HG03135 (cell line): ENCODE data around the gene BEND3.
"Not testable (repeated sequence)": the region's sequence is repeated elsewhere in the genome, so short reads cannot be mapped to it uniquely, and the experiment has no call there.

Experiments
- ATAC-seq: cut with Tn5 transposase; IDR thresholded peaks from one replicate; pipeline ENCODE4 v1.9.1; 2021; ENCODE audit warnings: mild to moderate bottlenecking, moderate library complexity; ENCODE audit not compliant: unreplicated experiment

The BEND3 gene

DNA sequence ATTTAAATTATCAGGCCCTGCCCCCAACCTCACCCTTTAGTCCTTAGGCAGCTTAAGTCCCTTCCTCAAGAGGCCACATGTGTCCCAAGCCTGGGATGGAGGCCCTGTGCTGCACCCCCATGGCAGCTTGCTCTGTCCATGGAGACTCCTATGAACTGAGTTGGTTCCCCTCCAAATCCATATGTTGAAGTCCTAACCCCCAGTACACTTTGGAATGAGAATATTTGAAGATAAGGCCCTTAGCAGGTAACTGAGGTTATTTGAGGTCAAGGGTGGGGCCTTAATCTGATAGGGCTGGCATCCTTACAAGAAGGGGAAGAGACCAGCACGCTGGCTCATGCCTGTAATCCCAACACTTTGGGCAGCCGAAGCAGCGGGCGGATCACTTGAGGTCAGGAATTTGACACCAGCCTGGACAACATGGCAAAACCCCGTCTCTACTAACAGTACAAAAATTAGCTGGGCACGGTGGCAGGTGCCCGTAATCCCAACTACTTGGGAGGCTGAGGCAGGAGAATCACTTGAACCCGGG, 6.7 kb upstream of the BEND3 start:
- ATAC-seq: no peak

DNA sequence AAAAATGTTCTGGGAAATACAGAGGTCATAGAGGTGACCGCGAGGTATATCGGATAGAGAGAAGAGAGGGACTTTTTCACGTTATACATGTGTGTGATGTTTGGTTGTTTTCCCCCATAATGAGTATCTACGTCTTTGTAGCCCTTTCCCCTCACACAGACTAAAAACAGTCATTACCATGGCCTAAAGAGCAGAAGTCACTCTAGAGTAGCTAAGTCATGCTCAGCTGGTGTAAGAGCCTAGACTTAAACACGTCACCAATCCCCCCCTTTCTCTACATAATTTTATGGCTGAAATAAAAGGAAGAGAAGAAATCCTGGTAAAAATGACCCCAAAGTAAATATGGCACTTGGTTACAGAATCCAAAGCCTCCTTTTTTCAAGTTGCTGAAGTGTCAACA, 6.0 kb upstream of the BEND3 start:
- ATAC-seq: no peak

DNA sequence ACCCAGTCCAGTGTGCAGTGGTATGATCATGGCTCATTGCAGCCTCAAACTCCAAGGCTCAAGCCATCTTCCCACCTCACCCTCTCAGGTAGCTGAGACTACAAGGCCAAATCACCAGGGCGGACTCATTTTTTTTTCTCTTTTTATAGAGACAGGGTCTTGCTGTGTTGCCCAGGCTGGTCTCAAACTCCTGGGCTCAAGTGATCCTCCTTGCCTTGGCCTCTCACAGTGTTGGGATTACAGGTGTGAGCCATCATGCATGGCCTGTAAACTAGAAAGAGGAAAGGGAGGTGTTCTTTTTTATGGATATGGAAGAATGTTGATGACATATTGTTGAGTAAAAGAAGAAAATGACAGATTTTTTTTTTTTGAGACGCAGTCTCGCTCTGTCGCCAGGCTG, 5.1 kb upstream of the BEND3 start:
- ATAC-seq: no peak

DNA sequence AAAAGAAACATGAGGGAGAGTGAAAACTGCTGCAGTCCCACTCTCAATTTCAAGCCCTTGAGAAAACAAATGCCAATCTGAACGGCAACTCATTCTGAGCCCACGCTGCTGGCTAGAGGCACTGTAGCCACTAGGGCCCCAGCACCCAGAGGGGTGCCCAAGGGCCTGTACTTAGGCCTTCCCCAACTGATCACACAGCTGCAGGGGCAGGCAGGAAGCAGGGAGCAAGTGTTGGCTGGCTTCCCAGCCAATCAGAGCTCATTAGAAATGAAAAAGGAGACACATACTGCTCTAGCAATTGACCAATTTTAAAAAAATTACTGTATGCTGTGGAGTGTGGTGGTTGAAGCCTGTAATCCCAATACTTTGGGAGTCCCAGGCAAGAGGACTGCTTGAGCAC, 3.7 kb upstream of the BEND3 start:
- no peak for ATAC-seq

DNA sequence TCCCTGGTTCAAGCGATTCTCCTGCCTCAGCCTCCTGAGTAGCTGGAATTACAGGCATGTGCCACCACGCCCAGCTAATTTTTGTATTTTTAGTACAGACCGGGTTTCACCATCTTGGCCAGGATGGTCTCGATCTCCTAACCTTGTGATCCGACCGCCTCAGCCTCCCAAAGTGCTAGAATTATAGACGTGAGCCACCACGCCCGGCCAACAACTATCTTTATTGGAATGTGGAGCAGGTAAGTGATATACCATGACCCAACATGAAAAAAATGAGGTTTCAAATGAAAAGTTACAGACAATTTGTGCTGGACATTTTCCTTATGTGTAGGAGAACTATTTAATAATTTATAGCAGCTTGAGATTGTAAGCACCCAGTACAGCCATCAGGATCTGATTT, 3.2 kb upstream of the BEND3 start:
- not testable (repeated sequence) for ATAC-seq

DNA sequence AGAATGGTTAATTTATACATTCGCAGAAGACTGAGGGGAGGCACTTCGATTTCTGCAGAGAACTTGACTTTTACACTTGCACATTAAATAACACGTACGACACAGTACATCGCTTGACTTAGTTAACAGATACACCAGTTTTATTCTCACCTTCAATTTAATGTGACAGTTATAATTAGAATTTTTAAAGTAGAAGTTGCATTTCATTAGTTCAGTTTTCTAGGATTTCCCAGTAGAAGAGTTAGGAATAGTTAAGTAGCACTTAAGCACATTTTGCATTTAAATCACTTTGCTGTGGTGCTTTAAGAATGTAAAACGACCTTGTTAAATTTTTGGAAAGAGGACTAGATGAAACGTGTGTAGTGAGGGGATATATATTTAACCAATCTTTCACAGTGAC, 1.6 kb upstream of the BEND3 start:
- ATAC-seq: no peak

DNA sequence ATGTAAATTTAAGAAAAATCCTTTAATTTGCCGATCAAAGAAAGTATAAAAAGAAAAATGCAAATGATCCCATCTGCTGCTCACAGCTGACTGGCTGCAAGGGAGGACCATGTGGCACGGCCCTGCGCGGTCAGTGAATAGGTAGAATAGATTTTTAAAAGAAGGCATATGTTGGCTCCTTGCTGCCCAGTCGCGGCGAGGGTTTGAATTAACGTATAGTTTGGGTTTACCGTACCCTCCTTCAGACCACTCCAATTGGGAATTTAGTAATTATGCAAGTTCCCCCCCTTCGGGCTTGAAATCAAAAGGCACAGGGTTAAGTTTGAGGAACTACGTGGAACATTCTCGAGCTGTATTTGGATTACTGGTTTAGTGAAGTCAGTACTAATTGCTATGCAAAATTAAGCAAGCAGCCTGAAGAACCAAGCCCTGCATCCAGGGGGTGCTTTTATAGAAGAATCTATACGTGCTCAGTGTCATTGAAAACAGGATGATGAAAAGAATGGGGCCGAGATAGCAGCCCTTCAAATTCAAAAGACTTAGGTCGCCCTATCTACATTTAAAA, 1.1 kb upstream of the BEND3 start:
- ATAC-seq: no peak

DNA sequence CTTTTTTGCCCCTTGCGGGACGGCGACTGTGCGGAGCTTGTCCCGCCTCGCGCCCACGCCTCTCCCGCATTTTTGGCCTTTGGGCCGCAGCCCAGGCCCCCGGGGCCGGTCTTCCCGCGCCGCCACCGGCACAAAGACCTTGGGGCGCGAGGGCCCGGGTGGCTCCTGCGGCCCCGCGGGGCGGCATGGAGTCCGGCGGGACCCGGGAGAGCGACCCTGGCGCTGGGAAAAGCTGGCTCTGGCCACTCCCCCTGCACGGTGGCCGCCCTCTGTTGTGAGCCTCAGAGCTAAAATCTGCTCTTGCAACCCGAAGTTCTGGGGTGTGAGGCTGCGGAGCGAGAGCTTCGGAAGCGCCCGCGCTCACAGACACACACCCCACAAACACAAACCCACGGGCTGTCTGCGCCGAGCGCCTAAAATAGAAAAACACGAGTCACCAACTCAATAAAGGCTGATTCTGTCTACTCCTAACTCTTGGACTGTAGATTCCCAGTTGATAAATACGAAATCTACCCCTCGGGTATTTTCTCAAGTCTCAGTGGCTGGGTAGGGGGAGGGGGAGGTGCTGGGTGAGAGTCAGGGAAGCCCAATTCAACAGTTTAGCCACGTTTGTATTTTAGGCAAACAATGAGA, 496 bp upstream of the BEND3 start:
- peak; percentile 30 for ATAC-seq

DNA sequence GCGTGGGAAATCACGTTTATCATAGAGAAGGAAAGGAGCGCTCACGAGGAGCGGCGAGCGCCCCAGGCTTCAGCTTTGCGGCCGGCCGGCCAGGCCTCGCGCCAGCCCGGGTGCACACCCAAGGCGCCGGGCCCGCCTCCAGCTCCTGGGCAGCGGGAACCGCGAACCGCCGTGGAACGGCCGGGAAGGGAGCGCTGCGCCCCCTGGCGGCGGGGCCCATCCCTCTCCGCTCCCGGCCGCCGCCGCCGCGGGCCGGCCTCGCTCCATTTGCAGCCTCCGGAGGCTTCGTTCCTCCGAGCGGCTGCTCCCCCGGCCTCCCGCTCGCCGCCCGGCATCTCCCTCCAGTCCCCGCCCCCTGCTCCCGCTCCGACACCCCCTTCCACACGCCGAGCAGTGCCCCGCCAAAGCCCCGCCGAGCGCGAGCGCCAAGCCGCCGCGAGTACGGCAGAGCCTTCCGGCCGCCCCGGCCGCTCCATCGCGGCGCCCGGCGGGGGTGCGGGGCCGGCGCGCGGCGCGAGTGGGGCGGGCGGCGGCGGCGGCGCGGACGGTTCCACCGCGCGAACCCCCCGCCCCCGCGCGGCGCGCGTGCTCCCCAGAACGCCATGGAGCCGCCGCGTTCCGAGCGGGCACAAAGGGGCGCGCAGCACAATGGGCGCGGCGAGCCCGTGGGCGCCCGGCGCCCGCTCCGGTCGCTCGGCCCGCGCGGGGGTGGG, 946 bp downstream of the BEND3 start:
- ATAC-seq: peak; percentile 54

DNA sequence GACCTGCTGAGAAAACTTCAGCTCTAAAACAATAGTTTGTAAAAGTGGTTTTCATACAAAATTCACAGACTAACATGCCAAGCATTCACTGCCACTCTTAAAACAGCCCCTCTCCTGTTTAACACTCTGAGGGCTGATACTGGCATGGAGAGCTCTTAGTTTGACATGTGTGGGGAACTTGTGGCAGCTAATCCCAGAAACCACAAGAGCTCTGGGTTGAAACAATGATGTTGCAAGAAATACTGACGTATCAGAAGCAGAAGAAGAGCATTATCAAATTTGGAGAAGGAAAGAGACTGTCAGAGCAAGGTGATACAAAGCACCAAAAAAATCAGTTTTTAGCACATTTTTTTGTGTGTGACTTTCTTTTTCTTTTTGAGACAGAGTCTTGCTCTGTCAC, 5.1 kb downstream of the BEND3 start:
- ATAC-seq: no peak

DNA sequence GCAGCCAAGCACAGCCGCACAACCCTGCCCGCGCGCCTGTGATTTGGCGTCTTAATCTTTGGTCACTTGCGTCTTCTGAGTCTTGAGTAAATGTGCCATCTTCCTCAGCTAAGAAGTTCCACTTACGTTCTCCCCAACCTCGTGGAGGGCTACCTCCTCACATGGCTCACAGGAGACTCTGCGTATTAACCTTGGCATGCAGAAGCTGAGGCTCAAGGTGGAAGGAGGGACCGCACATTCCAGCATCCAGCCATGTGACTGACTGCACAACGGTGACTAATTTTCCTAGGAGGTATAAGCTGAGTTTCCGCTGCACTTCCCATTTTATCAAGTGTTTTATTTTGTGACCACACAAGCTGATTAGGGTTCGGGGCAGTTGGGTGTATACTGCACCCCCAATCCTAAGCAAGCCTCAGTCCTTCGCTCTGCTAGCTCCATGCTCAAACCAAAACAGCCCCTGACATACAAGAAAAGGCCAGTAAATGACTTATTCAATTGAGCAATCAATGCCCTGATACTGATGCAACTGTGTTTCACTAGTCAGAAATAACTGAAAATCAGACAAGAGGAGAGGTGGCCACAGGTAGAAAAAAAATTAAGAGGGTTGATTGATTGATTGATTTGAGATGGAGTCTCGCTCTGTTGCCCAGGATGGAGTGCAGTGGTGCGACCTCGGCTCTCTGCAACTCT, 7.0 kb downstream of the BEND3 start:
- no peak for ATAC-seq

DNA sequence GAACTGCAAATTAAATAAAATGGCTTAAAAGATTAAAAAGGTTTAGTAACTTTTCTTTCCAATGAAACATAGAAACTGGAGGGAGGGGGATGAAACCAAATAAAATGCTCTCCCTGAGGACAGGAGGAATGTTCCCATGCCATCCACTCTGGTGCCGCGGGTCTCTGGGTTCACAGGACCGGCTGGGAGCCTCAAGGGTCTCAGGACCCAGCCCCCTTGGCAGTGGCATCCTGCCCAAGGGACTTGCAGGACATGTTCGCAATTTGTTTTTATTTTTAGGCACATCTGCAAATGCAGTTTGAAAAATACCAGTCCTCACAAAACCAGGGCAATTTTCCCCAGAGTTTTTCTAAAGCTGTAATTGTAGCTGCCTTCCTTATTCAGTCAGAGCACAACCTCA, 7.5 kb downstream of the BEND3 start:
- no peak for ATAC-seq

DNA sequence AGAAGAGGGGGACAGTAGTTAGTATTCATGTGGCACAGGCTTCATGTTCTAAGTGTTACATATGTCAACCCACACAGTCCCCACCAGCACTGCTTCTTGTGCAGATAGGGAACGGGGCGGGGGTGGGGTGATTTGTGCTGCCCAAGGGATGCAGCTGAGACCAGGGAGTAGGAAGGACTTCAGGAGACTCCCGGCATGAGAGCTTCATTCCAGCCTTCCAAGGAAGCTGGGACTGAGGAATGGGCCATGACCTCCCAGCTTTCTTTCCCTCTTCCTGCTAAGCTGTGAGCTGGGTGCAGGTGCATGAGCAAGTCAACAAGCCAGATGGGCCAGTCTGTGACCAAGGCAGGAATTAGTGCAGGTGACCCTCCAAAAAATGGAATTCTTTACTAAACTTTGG, 9.2 kb downstream of the BEND3 start:
- ATAC-seq: no peak

DNA sequence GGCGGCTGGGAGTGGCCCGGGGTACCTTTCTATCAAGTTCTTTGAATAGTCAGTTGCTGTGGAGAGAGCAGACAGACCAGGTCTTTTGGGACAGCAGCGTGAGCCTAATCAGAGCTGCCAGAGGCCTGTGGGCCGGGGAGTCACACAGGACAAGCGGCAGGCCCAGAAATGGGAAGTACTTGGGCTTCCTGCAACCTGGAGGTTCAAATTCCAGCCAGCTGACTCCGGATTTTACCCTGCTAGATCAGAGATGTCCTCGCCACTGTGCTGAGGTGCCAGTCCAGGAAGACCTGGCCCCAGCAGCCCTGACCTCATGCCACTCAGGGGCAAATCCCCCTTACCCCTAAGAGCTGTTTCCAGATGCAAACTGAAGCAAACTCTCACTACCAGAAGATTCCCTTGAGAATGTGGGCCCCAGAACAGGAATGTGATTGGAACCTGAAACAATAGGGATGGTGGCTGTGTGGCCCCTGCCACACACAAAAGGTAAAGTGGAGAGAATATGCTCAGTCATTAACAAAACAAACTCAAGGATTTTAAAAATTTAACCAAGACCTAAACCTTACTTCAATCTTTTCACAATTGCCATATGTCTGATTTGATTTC, 9.7 kb downstream of the BEND3 start:
- ATAC-seq: no peak

DNA sequence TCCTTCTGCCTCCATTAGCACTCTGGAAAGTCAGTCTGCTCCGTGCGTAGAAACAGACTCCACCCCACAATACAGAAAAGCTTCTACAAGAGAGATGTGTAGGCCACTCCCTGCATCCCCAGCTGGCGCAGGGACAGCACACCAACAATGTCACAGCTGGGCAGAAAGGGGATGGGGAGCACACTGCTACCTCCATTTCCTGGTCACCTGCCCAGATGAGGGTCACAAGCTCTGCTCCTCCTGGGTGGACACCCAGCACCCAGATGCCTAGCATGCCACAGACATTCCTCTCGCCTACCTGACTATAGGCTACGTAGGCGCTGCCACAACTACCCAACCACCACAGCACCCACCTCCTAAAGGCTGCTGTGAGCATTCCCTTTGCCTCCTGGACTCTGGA, 12.2 kb downstream of the BEND3 start:
- ATAC-seq: no peak

DNA sequence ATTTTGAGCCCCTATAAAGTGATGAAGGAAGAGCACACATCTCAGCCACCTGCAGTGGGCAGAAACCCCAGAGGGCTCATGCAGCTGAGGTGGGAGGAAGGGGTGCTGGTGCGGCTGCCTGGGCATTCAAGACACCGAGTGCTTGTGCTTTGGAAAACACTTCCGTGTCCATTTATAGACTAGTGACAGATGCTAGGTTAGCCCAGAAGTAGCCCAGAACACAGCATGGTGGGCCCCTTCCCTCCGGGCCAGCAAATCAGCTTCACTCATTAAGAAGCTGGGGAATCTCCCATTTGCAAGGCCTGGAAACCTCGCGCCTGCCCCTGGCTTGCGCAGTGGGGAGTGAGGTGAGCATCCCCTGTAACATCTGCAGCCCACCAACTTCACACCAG, 12.9 kb downstream of the BEND3 start:
- ATAC-seq: no peak

DNA sequence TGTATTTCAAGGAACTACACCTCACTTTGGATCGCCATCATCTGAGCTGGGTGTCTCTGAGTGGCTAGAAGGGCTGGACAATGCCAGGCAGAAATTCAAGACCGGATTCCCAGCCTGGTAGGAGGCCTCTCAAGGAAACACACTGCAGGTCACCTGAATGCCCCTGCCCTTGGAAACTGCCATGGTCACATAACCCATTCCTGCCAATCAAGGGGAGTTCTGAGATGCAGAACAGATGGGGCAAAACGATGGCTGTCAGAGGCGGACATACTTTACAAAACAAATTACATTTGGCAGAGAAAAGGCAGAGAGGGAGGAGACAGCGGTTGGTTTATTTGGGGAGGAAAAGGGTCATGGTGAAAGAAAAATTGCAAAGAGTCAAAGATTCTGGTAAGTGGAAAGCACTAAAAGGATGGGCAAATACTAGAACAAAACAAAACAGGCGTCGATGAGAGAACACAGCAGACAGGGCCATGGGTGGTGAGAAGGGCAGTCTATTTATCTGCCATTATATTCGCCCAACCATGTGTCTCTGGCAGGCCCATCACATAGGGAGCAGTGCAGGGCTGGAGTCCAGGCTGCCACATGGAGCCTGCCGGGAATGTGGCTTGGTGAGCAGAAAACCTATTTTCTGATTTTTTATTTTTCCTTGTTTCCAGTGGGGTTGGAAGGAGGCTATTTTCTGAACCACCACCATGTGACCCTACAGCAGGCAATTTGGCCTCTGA, 13.5 kb downstream of the BEND3 start:
- ATAC-seq: no peak

DNA sequence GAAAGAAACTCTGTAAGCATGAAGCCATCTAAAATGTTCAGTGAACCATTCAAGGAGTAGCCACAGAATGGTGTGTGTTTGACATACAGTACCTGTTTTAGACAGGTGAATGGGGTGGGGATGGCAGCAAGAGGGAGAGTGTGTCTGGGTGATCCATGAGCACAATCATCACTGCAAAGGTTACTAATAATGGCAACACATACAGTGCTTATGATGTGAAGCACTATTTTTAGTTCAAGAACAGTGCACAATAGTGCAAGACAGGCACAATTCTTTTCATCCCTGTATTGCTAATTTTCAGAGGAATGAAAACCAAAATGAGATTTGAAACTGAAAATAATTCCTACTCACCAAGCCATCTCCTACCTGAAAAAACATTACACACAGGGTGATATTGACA, 14.1 kb downstream of the BEND3 start:
- no peak for ATAC-seq

DNA sequence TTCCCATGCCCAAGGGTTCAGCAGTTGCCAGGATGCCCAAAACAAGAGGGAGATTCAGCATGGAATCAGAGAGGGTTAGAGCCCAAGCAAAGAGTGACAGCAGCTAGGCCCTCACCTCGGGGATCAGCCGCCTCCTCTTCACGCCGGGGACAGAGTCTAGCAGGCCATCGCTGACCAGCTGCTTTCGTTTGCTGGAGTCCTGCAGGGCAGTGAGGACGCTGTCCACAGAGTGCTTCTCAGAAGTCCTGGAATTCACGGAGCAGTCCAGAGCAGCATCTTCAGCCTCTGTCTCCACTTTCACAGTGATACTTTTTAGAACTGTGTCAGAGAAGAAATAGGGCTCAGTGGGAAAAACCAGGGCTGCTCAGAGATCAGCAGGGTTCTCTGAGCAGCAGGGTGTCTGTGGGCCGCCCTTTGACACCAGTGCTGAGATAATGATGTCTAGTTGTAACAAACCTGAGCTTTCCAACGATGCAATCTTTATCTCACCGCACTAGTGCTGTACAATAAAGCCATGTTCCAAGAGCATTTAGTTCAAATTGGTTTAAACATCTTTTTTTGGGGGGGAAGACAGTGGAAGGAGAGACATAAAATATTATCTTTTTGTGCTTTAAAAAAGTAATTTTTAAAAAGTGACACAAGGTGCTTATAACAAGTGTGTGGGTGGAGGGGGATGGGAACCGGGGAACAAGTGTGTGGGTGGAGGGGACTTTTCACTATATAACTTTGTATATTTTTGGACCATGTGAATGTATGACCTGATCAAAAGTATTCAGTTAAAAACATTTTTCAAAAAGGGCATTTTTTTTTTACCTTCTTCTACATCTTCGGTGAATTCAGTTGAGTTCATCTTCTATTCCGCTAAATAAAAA, 16.6 kb downstream of the BEND3 start:
- ATAC-seq: no peak

DNA sequence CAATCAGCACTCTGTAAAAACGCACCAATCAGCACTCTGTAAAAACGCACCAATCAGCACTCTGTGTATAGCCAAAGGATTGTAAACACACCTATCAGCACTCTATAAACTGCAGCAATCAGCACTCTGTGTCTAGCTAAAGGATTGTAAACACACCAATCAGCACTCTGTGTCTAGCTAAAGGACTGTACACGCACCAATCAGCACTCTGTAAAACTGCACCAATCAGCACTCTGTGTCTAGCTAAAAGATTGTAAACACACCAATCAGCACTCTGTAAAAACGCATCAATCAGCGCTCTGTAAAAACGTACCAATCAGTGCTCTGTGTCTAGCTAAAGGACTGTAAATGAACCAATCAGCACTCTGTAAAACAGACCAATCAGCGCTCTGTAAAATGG, 30.9 kb downstream of the BEND3 start:
- ATAC-seq: not testable (repeated sequence)
